Breast epithelium (tissue), 4 donors: ENCODE data around the gene ANXA4. TPM values are rescaled to one million over a fixed set of nuclear protein-coding genes. Genes with fewer than 3 reads are reported as not detected.

Experiments used
- DNase-seq, 2 donors: peaks; one replicate each; pipeline ENCODE4 v3.0.0-alpha.2; 2019; ENCODE audit warnings: low spot score in 2 of 2
- H3K27ac ChIP-seq, 2 donors: fragments of 200-600 bp; sonication (generic) in 1 of 2; one replicate each; pipeline ENCODE4 v1.5.1; 2016 to 2019; ENCODE audit warnings: mild to moderate bottlenecking in 1 of 2
- H3K27me3 ChIP-seq, 2 donors: fragments of 200-600 bp; sonication (generic) in 1 of 2; one replicate each; pipeline versions ENCODE4 v1.5.1 to v1.6.0; 2017 to 2019; ENCODE audit warnings: control low read depth in 1 of 2, mild to moderate bottlenecking in 1 of 2
- H3K36me3 ChIP-seq: fragments of 200-600 bp; one replicate; pipeline ENCODE4 v1.5.1; 2019
- H3K4me1 ChIP-seq, 2 donors: fragments of 200-600 bp; sonication (generic); one replicate each; pipeline ENCODE4 v1.5.1; 2016 to 2019; ENCODE audit warnings: control low read depth in 1 of 2
- H3K4me3 ChIP-seq, 3 donors: fragments of 200-600 bp; sonication (generic); 1 replicate in 2 of 3; 2 replicates in 1 of 3; pipeline ENCODE4 v1.5.1; 2016 to 2019; ENCODE audit warnings: mild to moderate bottlenecking in 3 of 3, moderate library complexity in 2 of 3
- H3K9me3 ChIP-seq, 2 donors: fragments of 200-600 bp; sonication (generic) in 1 of 2; one replicate each; pipeline ENCODE4 v1.5.1; 2016 to 2019; ENCODE audit warnings: control low read depth in 1 of 2
- CTCF ChIP-seq, 3 donors: fragments of 450-650 bp; IDR thresholded peaks; one replicate each; pipeline ENCODE4 v1.5.1; 2016 to 2017; ENCODE audit warnings: antibody characterized with exemption in 3 of 3, mild to moderate bottlenecking in 3 of 3, moderate library complexity in 3 of 3
- POLR2A ChIP-seq: fragments of 450-650 bp; IDR thresholded peaks from one replicate; pipeline ENCODE4 v1.6.1; 2016; ENCODE audit warnings: antibody characterized with exemption, mild to moderate bottlenecking, moderate library complexity
- POLR2AphosphoS5 ChIP-seq, 3 donors: sonication (generic); formaldehyde crosslinking; IDR thresholded peaks; one replicate each; pipeline ENCODE4 v1.6.1; 2017; ENCODE audit warnings: antibody characterized with exemption in 3 of 3
- intact Hi-C: fragments of 100-400 bp; cut with DNase I; formaldehyde crosslinking; loops from one replicate; pipeline ENCODE4 v1.15.1; 2023; ENCODE audit warnings: low total_unique reads
- total RNA-seq, 3 donors: library from RNA; depleted of rRNA; stranded (reverse); fragments of >200 nt; gene quantifications; one replicate each; pipeline ENCODE4 v1.1.0, GENCODE V29; 2016

The ANXA4 gene
- 10 to 100 TPM; 61.6 to 77.1 (median 65.6) TPM for total RNA-seq

GRCh38 chr2:69741575-69742321 is at the start of gene ANXA4:
Gene ANXA4 (plus strand): TSS chr2:69742134. CDS start chr2:69781566, 39,432 bp downstream.
- H3K4me1 ChIP-seq = peaks cover 0 to 10% of the 10 kb centered on the region in 2 donors
- H3K36me3 ChIP-seq = no peaks in the 10 kb centered on the region
- no peaks in the 10 kb centered on the region for H3K9me3 ChIP-seq
- peak within 1 kb of the TSS; percentile 79 to 95 (median 88) for H3K4me3 ChIP-seq
- peak; percentile 71 to 80 for DNase-seq
- H3K27ac ChIP-seq = peak within 1 kb of the TSS; percentile 96 to 97
- H3K27me3 ChIP-seq = no peaks in the 10 kb centered on the region
- intact Hi-C loops = no loop called here
- TF ChIP-seq POLR2A (peak; percentile 89), CTCF (IDR thresholded peaks at IDR 0.05) (no peak), POLR2AphosphoS5 (IDR thresholded peaks at IDR 0.05) (peak; percentile 54 to 69 (median 69))

GRCh38 chr2:69692424-69692823 is 49.5 kb upstream of the ANXA4 start:
- intact Hi-C loops = no loop called here
- H3K27ac ChIP-seq = no peak overlapping the region
- no peak for TF ChIP-seq POLR2A
- no peak for TF ChIP-seq CTCF (IDR thresholded peaks at IDR 0.05)

GRCh38 chr2:69693059-69693774 is 48.7 kb upstream of the ANXA4 start:
- no peak for DNase-seq
- Histone ChIP-seq H3K4me1 (no peaks in the 10 kb centered on the region), H3K27me3 (no peaks in the 10 kb centered on the region), H3K4me3 (no peak overlapping the region), H3K9me3 (no peaks in the 10 kb centered on the region), H3K36me3 (no peaks in the 10 kb centered on the region), H3K27ac (no peak overlapping the region)
- intact Hi-C loops = no loop called here
- TF ChIP-seq POLR2A = no peak
- no peak for TF ChIP-seq POLR2AphosphoS5 (IDR thresholded peaks at IDR 0.05)
- no peak for TF ChIP-seq CTCF (IDR thresholded peaks at IDR 0.05)

More at GRCh38 chr2:69692424-69692823, 49.5 kb upstream of the ANXA4 start:
- no peaks in the 10 kb centered on the region for H3K4me1 ChIP-seq
- no peaks in the 10 kb centered on the region for H3K9me3 ChIP-seq
- no peaks in the 10 kb centered on the region for H3K27me3 ChIP-seq
- H3K4me3 ChIP-seq = no peak overlapping the region
- DNase-seq = no peak
- no peaks in the 10 kb centered on the region for H3K36me3 ChIP-seq

GRCh38 chr2:69693775-69694450 is 48.0 kb upstream of the ANXA4 start:
- intact Hi-C loops = no loop called here
- H3K27ac ChIP-seq = no peak overlapping the region
- no peak for TF ChIP-seq POLR2A
- TF ChIP-seq CTCF (IDR thresholded peaks at IDR 0.05) = no peak
- TF ChIP-seq POLR2AphosphoS5 (IDR thresholded peaks at IDR 0.05) = no peak

More at GRCh38 chr2:69693775-69694450, 48.0 kb upstream of the ANXA4 start:
- no peaks in the 10 kb centered on the region for H3K36me3 ChIP-seq
- no peaks in the 10 kb centered on the region for H3K9me3 ChIP-seq
- no peak for DNase-seq
- H3K27me3 ChIP-seq = no peaks in the 10 kb centered on the region
- H3K4me3 ChIP-seq = no peak overlapping the region
- H3K4me1 ChIP-seq = no peaks in the 10 kb centered on the region
